ENCODE measurements around the gene DNAH6.
"Not testable (repeated sequence)": the region's sequence is repeated elsewhere in the genome, so short reads cannot be mapped to it uniquely, and the experiment has no call there.

Gene DNAH6

DNA sequence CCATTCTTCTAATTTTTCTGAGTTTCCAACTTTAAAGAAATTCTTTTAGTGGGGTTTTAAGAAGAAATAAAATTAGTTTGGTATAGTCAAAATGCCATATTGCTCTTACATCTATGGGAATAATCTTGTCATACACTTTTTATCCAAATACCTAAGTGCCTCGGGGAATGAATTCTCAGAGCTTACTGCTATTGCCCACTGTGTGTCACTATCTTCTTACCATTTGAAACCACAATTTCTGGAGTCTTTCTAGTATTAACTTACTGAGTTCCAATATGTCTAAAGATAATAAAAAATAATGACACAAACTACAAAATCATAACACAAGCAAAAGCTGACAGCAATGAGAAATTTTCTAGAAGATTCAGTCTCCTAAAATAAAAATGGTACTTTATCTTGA, 23.7 kb upstream of the DNAH6 start:
- H3K9me3 Mint-ChIP-seq = no peaks in the 10 kb centered on the region
- H3K36me3 Mint-ChIP-seq (ENCODE audit: low read depth) = no peaks in the 10 kb centered on the region
- no peak overlapping the region for H3K4me3 Mint-ChIP-seq
- H3K27ac Mint-ChIP-seq = no peak overlapping the region
- intact Hi-C loops (cut with micrococcal nuclease) = loop anchor here (10.0 kb wide), 1 partner anchor 132 kb away; no protein-coding TSS in a partner anchor
- no peaks in the 10 kb centered on the region for H3K4me1 Mint-ChIP-seq (ENCODE audit: low read depth)
- peaks cover 3% of the 10 kb centered on the region for H3K27me3 Mint-ChIP-seq

DNA sequence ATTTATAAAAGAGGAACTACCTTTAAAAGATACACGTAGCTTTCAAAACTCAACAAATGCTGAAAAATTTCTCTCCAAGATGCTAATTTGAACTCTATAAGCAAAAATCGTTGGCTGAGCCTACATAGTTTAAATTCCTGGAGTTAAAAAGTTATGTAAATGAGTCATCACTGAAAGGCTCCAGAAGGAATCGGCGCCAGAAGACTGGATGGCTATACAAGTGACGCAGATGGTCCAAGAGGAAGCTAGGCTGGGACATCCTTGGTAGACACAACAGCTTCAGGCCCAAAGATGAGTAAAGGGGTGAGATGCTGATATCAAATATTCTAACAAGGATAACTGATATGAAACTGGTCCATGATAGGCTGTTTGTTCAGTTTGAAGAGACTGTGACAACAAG, 22.8 kb upstream of the DNAH6 start:
- Mint-ChIP-seq H3K36me3 (ENCODE audit: low read depth) (no peaks in the 10 kb centered on the region), H3K9me3 (no peaks in the 10 kb centered on the region), H3K4me3 (no peak overlapping the region), H3K27ac (no peak overlapping the region), H3K4me1 (ENCODE audit: low read depth) (no peaks in the 10 kb centered on the region), H3K27me3 (peaks cover 3% of the 10 kb centered on the region)
- intact Hi-C loops (cut with micrococcal nuclease) = loop anchor here (10.0 kb wide), 1 partner anchor 131 kb away; no protein-coding TSS in a partner anchor

DNA sequence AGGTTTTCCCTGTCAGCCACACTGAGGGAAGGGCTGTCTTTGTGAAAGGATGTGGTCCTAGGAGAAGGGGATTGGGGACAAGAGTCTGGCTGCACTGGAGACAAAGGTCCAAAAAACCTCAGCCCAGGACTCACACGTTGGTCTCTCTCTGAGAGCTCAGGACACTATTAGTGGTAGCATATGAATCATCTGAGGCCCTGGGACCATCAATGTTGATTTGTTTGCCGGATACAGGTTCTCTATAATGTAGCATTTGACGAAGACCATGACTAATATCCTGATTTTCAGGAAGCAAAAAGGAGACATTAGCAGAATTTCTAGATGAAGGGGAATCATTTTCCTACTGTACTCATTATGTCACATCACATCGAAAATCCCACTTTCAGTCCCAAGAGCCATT, 22.2 kb upstream of the DNAH6 start:
- no peaks in the 10 kb centered on the region for H3K9me3 Mint-ChIP-seq
- no peaks in the 10 kb centered on the region for H3K4me1 Mint-ChIP-seq (ENCODE audit: low read depth)
- no peak overlapping the region for H3K4me3 Mint-ChIP-seq
- H3K27me3 Mint-ChIP-seq = peaks cover 3% of the 10 kb centered on the region
- H3K36me3 Mint-ChIP-seq (ENCODE audit: low read depth) = no peaks in the 10 kb centered on the region
- H3K27ac Mint-ChIP-seq = no peak overlapping the region
- intact Hi-C loops (cut with micrococcal nuclease) = loop anchor here (10.0 kb wide), 1 partner anchor 131 kb away; no protein-coding TSS in a partner anchor

DNA sequence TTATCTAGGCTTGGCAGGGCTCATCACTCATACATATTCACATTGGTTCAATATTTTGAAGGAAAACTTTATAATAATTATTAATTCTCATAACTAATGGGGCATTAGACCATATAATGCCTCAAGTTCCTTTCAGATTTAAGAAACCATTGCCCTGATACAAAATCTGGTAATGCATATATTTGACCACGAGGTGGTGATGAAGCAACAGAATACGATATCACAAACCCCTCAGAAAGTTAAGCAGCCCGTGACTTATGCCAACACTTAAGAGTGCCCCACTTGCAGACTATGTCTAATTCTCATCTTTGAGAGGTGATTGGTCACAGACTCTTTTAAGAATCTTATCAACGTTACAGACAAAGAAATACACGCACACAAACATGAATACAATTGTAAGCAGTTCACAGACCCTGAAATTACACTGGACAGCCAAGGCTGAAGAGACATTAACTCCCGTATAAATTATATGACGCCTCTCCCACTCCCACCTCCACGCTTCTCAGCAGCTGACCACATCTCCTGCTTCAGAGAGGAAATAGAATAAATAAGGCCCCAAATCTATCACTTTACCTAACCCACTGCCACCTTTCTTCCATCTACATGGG, 20.7 kb upstream of the DNAH6 start:
- Mint-ChIP-seq H3K4me3 (no peak overlapping the region), H3K36me3 (ENCODE audit: low read depth) (no peaks in the 10 kb centered on the region), H3K27ac (no peak overlapping the region)

DNA sequence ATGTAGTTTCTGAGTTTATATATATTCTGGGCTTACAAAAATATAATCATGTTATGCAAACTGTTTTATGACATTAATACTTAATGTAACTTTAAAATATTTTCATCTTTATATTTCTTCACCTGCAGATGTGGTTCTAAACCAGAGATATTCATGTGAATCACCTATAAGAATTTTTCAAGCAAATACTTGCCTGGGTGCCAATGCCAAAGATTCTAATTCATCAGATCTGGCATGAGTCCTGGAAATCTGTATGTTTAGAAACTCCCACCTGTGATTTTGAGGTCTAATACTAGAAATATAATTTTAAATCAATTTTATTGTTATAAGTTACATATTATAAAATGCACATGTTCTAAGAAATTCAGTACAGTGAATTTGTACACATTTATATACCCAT, 19.9 kb upstream of the DNAH6 start:
- Mint-ChIP-seq H3K27me3 (peaks cover 3% of the 10 kb centered on the region), H3K4me3 (no peak overlapping the region), H3K9me3 (no peaks in the 10 kb centered on the region), H3K36me3 (ENCODE audit: low read depth) (no peaks in the 10 kb centered on the region), H3K27ac (no peak overlapping the region), H3K4me1 (ENCODE audit: low read depth) (no peaks in the 10 kb centered on the region)
- intact Hi-C loops (cut with micrococcal nuclease) = loop anchor here (10.0 kb wide), 1 partner anchor 128 kb away; no protein-coding TSS in a partner anchor

More for the DNA sequence above, 20.7 kb upstream of the DNAH6 start:
- Mint-ChIP-seq H3K4me1 (ENCODE audit: low read depth) (no peaks in the 10 kb centered on the region), H3K9me3 (no peaks in the 10 kb centered on the region), H3K27me3 (peaks cover 3% of the 10 kb centered on the region)
- intact Hi-C loops (cut with micrococcal nuclease) = loop anchor here (1.0 to 10.0 kb wide), 3 partner anchors 129 to 430 kb away; no protein-coding TSS in a partner anchor

DNA sequence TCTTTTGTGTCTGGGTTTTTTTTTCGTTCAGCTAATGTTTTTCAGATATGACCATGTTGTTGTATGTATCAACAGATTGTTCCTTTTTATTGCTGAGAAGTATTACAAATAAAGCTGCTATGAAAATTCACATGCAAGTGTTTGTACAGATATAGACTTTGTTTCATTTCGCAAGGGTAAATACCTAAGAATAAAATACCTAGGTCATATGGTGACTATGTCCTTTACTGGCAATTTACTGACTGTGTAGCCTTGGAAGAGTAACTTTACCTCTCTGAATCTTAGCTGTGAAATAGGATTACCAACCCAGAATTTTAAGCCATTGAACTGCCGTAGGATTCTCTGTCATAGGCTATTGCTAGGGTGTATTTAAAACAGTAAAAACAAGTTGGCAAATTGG, 19.0 kb upstream of the DNAH6 start:
- intact Hi-C loops (cut with micrococcal nuclease) = loop anchor here (10.0 kb wide), 1 partner anchor 128 kb away; no protein-coding TSS in a partner anchor
- H3K4me3 Mint-ChIP-seq = no peak overlapping the region
- no peaks in the 10 kb centered on the region for H3K4me1 Mint-ChIP-seq (ENCODE audit: low read depth)
- no peaks in the 10 kb centered on the region for H3K36me3 Mint-ChIP-seq (ENCODE audit: low read depth)
- no peak overlapping the region for H3K27ac Mint-ChIP-seq
- no peaks in the 10 kb centered on the region for H3K9me3 Mint-ChIP-seq
- H3K27me3 Mint-ChIP-seq = peaks cover 4% of the 10 kb centered on the region

DNA sequence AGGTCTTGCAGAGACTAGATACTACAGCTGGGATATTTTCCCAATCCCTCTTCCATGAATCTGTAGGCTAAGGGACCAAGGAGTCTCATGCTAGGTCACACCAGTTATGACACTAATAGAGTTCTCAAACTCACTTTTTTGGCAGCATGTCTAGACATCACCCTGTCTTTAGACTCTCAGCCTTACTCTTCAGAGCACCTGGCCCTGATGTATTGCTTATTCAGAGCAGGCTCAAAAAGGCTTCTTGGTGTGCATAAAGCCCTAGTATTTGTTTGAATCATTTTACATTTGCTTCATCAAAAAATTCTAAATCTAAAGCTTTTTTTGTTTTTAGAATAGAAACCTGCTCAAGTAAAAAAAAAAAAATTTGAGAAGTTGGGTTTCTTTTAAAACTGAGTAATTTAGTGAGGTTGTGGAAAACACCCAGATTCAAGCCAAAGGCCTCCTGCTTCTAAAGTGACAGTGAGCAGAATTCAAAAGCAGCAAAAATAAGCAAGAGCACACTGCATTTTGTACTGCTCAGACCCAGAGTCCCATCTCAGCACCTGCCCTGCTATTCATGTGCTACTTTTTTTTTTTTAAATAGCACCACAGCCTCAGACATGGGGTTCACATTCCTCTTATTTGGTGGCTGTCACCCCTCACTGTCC, 18.0 kb upstream of the DNAH6 start:
- Mint-ChIP-seq H3K27ac (no peak overlapping the region), H3K4me3 (no peak overlapping the region), H3K9me3 (no peaks in the 10 kb centered on the region), H3K36me3 (ENCODE audit: low read depth) (no peaks in the 10 kb centered on the region), H3K4me1 (ENCODE audit: low read depth) (no peaks in the 10 kb centered on the region), H3K27me3 (peaks cover 6% of the 10 kb centered on the region)
- intact Hi-C loops (cut with micrococcal nuclease) = loop anchor here (10.0 kb wide), 1 partner anchor 127 kb away; no protein-coding TSS in a partner anchor

DNA sequence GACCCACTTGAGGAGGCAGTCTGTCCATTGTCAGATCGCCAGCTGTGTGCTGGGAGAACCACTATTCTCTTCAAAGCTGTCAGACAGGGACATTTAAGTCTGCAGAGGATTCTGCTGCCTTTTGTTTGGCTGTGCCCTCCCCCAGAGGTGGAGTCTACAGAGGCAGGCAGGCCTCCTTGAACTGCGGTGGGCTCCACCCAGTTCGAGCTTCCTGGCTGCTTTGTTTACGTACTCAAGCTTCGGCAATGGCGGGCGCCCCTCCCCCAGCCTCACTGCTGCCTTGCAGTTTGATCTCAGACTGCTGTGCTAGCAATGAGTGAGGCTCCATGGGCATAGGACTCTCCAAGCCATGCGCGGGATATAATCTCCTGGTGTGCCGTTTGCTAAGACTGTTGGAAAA, 5.3 kb upstream of the DNAH6 start:
- intact Hi-C loops (cut with micrococcal nuclease); H3K27ac Mint-ChIP-seq; H3K4me3 Mint-ChIP-seq; H3K36me3 Mint-ChIP-seq (ENCODE audit: low read depth); H3K4me1 Mint-ChIP-seq (ENCODE audit: low read depth); H3K27me3 Mint-ChIP-seq: not testable (repeated sequence)
- peaks cover 26% of the 10 kb centered on the region for H3K9me3 Mint-ChIP-seq

DNA sequence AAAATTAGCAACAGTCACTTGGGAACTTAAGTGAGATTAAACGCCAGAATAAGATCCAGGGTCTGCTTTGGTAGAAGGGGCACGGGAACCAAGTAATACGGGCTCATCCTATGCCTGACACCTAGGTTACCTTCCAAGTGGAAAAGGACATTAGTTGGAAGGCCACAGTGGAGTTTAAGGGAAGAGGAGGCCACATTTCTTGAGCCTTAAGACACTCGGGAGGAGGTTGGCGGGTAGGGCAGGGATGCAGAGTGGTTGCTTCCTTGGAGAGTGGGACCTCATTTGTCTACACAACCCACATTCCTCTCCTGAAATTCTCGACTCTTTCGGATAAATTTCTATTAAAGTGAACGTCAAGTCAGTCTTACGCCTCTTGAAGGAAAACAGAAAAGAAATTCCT, 510 bp upstream of the DNAH6 start:
- H3K4me3 Mint-ChIP-seq = no peak overlapping the region
- peaks cover 24% of the 10 kb centered on the region for H3K27me3 Mint-ChIP-seq
- H3K36me3 Mint-ChIP-seq (ENCODE audit: low read depth) = no peaks in the 10 kb centered on the region
- H3K9me3 Mint-ChIP-seq = peaks cover 16% of the 10 kb centered on the region
- H3K4me1 Mint-ChIP-seq (ENCODE audit: low read depth) = no peaks in the 10 kb centered on the region
- intact Hi-C loops (cut with micrococcal nuclease) = no loop called here
- H3K27ac Mint-ChIP-seq = no peak overlapping the region

DNA sequence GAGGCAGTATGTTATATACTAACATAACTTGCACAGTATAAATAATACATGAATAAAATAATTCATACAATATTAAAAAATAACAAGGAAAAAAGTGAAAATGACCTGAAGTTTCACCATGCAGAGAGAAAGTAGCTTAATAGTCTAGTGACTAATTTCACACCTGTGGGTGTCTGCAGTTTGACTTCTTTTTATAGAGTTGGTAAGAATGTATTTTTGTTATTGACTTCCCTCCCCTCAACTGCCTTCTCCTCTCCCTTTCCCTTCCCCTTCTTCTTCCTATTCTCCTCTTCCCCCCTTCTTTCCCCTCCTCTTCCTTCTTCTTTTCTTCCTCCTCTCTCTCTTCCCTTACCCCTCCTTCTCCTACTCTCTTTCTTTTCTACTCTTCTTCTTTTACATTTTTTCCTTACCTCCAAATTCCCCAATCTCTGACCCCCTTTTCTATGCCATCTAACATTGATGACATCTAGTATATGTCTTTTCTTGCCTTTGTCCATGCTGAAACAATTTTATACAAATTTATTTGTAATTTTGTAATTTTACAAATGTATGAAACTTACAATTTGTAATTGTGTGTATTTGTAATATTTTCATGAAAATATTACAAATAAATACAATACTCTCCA, 3.1 kb downstream of the DNAH6 start:
- Mint-ChIP-seq H3K27me3 (peaks cover 28% of the 10 kb centered on the region), H3K4me1 (ENCODE audit: low read depth) (no peaks in the 10 kb centered on the region), H3K4me3 (no peak overlapping the region), H3K9me3 (peaks cover 18% of the 10 kb centered on the region), H3K27ac (no peak overlapping the region), H3K36me3 (ENCODE audit: low read depth) (no peaks in the 10 kb centered on the region)
- intact Hi-C loops (cut with micrococcal nuclease) = no loop called here

DNA sequence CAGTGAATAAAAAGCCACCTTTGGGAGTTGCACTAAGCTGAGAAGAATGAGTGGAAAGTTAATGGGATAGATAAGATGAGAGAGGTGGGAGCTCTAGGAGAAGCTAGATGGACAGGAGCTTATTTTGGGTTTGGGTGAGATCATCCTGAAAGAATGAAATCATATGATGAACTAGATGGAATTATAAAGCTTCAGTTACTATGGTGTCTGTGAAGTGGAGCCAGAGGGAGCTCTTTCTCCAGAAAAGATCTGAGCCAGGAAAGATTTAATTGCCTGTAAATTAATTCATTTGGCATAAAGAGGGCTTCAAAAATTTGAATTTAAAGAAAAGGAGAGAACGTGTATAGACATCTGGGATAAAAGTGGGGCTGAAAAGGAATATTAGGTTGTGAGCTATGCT, 10.3 kb downstream of the DNAH6 start:
- H3K27ac Mint-ChIP-seq = no peak overlapping the region
- H3K27me3 Mint-ChIP-seq = peaks cover 9% of the 10 kb centered on the region
- H3K36me3 Mint-ChIP-seq (ENCODE audit: low read depth) = no peaks in the 10 kb centered on the region
- H3K4me1 Mint-ChIP-seq (ENCODE audit: low read depth) = no peaks in the 10 kb centered on the region
- no peak overlapping the region for H3K4me3 Mint-ChIP-seq
- H3K9me3 Mint-ChIP-seq = peaks cover 12% of the 10 kb centered on the region
- intact Hi-C loops (cut with micrococcal nuclease) = no loop called here

DNA sequence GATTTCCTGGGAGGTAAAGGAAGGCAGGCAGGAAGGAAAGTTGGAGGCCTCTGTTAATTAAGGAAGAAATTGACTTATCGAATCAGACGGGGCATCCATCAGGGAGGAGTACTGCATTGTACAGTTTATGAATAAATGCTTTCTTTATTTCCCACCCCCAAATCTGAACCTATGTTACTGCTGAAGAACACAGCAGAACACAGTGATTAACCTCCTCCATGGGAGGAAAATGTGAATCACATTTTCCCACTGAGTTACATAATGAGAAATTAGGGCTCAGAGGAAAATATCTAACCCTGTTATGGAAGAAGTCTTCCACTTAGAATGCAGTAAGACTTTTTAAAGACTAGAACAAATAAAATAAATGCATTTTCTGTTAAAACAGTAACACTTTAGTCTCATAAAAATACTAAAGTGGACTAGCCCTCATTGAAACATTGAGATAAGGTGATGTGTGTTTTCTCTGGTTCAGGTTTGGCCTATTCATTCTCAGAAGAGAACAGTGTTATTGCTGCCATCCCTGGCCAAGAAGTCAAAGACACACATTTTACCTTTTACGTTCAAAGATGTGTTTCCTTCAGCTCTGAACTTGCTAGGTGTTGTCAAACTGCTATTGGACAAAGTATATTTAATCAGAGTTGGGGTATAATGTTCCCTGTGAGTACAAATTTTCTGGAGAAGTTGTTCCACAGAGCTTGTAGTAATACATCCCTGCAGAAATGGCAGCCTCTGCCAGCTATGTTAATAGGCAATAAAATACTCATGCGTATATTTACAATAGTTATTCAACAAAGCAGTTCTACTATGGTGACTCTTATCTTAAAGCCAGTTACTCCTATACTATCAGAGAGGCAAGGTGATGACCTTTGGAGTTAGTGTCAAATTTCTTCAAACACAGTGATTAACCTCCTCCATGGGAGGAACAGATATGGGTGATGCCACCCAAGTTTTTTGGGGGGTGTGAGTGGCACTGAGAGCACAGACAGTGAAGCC, 11.1 kb downstream of the DNAH6 start:
- H3K4me3 Mint-ChIP-seq = no peak overlapping the region
- no peak overlapping the region for H3K27ac Mint-ChIP-seq
- intact Hi-C loops (cut with micrococcal nuclease) = no loop called here

DNA sequence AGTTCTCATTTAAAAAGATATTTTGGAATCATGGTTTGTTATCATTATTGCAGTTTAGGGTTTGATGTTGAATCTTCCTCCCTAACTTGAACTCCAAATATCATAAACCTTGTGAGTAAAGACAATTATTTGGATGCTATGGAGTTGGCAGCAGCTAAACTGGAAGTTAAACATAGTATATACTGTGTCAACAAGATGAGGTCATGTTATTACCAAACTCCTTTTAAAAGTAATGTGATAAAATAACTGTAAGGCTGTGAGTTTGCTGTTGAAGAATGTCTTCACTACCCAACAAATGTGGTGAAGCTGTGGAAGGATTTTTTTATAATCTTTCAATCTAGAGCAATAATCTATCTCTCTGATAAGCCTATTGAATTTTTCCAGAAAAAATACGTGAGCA, 16.0 kb downstream of the DNAH6 start:
- Mint-ChIP-seq H3K27me3 (peaks cover 5% of the 10 kb centered on the region), H3K27ac (no peak overlapping the region), H3K4me3 (no peak overlapping the region), H3K36me3 (ENCODE audit: low read depth) (no peaks in the 10 kb centered on the region), H3K4me1 (ENCODE audit: low read depth) (no peaks in the 10 kb centered on the region), H3K9me3 (no peaks in the 10 kb centered on the region)
- intact Hi-C loops (cut with micrococcal nuclease) = no loop called here

More for the DNA sequence above, 11.1 kb downstream of the DNAH6 start:
- Mint-ChIP-seq H3K36me3 (ENCODE audit: low read depth) (no peaks in the 10 kb centered on the region), H3K4me1 (ENCODE audit: low read depth) (no peaks in the 10 kb centered on the region), H3K9me3 (peaks cover 9% of the 10 kb centered on the region), H3K27me3 (peaks cover 9% of the 10 kb centered on the region)

All from dendritic cell treated with granulocyte-macrophage colony-stimulating factor and Interleukin-4, amounts not matched to agents 40 ng/mL and 50 ng/mL, for 4 days (primary cell).